ENCODE measurements around the gene SMTNL2.
"Not testable (repeated sequence)": the region's sequence is repeated elsewhere in the genome, so short reads cannot be mapped to it uniquely, and the experiment has no call there.

The SMTNL2 gene

GRCh38 chr17:4573115-4573514 is 11.2 kb upstream of the SMTNL2 start:
- no peak for DNase-seq (ENCODE audit: low read depth)
- no peak for TF ChIP-seq POLR2A (IDR thresholded peaks at IDR 0.05; ENCODE audit: extremely low read depth, insufficient read length)
- TF ChIP-seq MAX (IDR thresholded peaks at IDR 0.05; ENCODE audit: low read depth, low read length), result no peak
- no peak for TF ChIP-seq MYC (IDR thresholded peaks at IDR 0.05; ENCODE audit: low read depth, low read length)
- no peak for TF ChIP-seq CTCF (IDR thresholded peaks at IDR 0.05; ENCODE audit: low read depth, low read length)
- H3K4me3 ChIP-seq (ENCODE audit: low read depth, low read length), result no peak overlapping the region

GRCh38 chr17:4573669-4574068 is 10.7 kb upstream of the SMTNL2 start:
- no peak overlapping the region for H3K4me3 ChIP-seq (ENCODE audit: low read depth, low read length)

GRCh38 chr17:4574448-4575045 is 9.8 kb upstream of the SMTNL2 start:
- TF ChIP-seq POLR2A (IDR thresholded peaks at IDR 0.05; ENCODE audit: extremely low read depth, insufficient read length) (no peak), MAX (IDR thresholded peaks at IDR 0.05; ENCODE audit: low read depth, low read length) (no peak)
- H3K4me3 ChIP-seq (ENCODE audit: low read depth, low read length), result no peak overlapping the region
- no peak for DNase-seq (ENCODE audit: low read depth)

More at GRCh38 chr17:4573669-4574068, 10.7 kb upstream of the SMTNL2 start:
- no peak for TF ChIP-seq MAX (IDR thresholded peaks at IDR 0.05; ENCODE audit: low read depth, low read length)
- no peak for TF ChIP-seq MYC (IDR thresholded peaks at IDR 0.05; ENCODE audit: low read depth, low read length)
- no peak for TF ChIP-seq POLR2A (IDR thresholded peaks at IDR 0.05; ENCODE audit: extremely low read depth, insufficient read length)
- no peak for TF ChIP-seq CTCF (IDR thresholded peaks at IDR 0.05; ENCODE audit: low read depth, low read length)
- no peak for DNase-seq (ENCODE audit: low read depth)

- no peak for DNase-seq (ENCODE audit: low read depth)
- H3K4me3 ChIP-seq (ENCODE audit: low read depth, low read length), result no peak overlapping the region
- TF ChIP-seq CTCF (IDR thresholded peaks at IDR 0.05; ENCODE audit: low read depth, low read length) (no peak), MAX (IDR thresholded peaks at IDR 0.05; ENCODE audit: low read depth, low read length) (no peak), MYC (IDR thresholded peaks at IDR 0.05; ENCODE audit: low read depth, low read length) (no peak), POLR2A (IDR thresholded peaks at IDR 0.05; ENCODE audit: extremely low read depth, insufficient read length) (no peak)
Measured at GRCh38 chr17:4576161-4576558, 8.2 kb upstream of the SMTNL2 start.

GRCh38 chr17:4576729-4577322 is 7.5 kb upstream of the SMTNL2 start:
- no peak overlapping the region for H3K4me3 ChIP-seq (ENCODE audit: low read depth, low read length)
- no peak for TF ChIP-seq MAX (IDR thresholded peaks at IDR 0.05; ENCODE audit: low read depth, low read length)
- no peak for TF ChIP-seq CTCF (IDR thresholded peaks at IDR 0.05; ENCODE audit: low read depth, low read length)
- TF ChIP-seq MYC (IDR thresholded peaks at IDR 0.05; ENCODE audit: low read depth, low read length), result no peak
- no peak for TF ChIP-seq POLR2A (IDR thresholded peaks at IDR 0.05; ENCODE audit: extremely low read depth, insufficient read length)
- peak; percentile 42 for DNase-seq (ENCODE audit: low read depth)

GRCh38 chr17:4577386-4577993 is 6.8 kb upstream of the SMTNL2 start:
- DNase-seq (ENCODE audit: low read depth), result no peak
- H3K4me3 ChIP-seq (ENCODE audit: low read depth, low read length), result no peak overlapping the region
- TF ChIP-seq CTCF (IDR thresholded peaks at IDR 0.05; ENCODE audit: low read depth, low read length), result no peak
- TF ChIP-seq POLR2A (IDR thresholded peaks at IDR 0.05; ENCODE audit: extremely low read depth, insufficient read length), result no peak
- no peak for TF ChIP-seq MAX (IDR thresholded peaks at IDR 0.05; ENCODE audit: low read depth, low read length)
- no peak for TF ChIP-seq MYC (IDR thresholded peaks at IDR 0.05; ENCODE audit: low read depth, low read length)

- not testable (repeated sequence) for H3K4me3 ChIP-seq (ENCODE audit: low read depth, low read length); DNase-seq (ENCODE audit: low read depth)
Measured at GRCh38 chr17:4578349-4578748, 6.0 kb upstream of the SMTNL2 start.

Data from NB4 (cell line).